GM21619 (cell line): Measurements from ENCODE around the gene TNFRSF1B.

ENCODE experiments used
- ATAC-seq: cut with Tn5 transposase; IDR thresholded peaks from one replicate; pipeline ENCODE4 v1.9.1; 2021; ENCODE audit not compliant: unreplicated experiment

TNFRSF1B gene

GRCh38 chr1:12188657-12189327, 22.0 kb downstream of the TNFRSF1B start:
- no peak for ATAC-seq

GRCh38 chr1:12189328-12189682, 22.5 kb downstream of the TNFRSF1B start:
- no peak for ATAC-seq

- no peak for ATAC-seq
Measured at GRCh38 chr1:12191242-12192032, 24.6 kb downstream of the TNFRSF1B start.

- ATAC-seq: no peak
Measured at GRCh38 chr1:12194666-12195216, 27.9 kb downstream of the TNFRSF1B start.

- ATAC-seq: no peak
Measured at GRCh38 chr1:12195416-12195815, 28.6 kb downstream of the TNFRSF1B start.

- no peak for ATAC-seq
Measured at GRCh38 chr1:12196641-12197482, 30.1 kb downstream of the TNFRSF1B start.

- no peak for ATAC-seq
Measured at GRCh38 chr1:12197483-12197880, 30.7 kb downstream of the TNFRSF1B start.

GRCh38 chr1:12200208-12200607, 33.4 kb downstream of the TNFRSF1B start:
- ATAC-seq: no peak

GRCh38 chr1:12201352-12202189, 34.8 kb downstream of the TNFRSF1B start:
- ATAC-seq: peak; percentile 51

GRCh38 chr1:12202190-12202497, 35.4 kb downstream of the TNFRSF1B start:
- ATAC-seq: no peak

GRCh38 chr1:12202577-12202976, 35.8 kb downstream of the TNFRSF1B start:
- no peak for ATAC-seq

- ATAC-seq: no peak
Measured at GRCh38 chr1:12203216-12204007, 36.6 kb downstream of the TNFRSF1B start.

- ATAC-seq: no peak
Measured at GRCh38 chr1:12204140-12204539, 37.3 kb downstream of the TNFRSF1B start.

GRCh38 chr1:12204754-12205658, 38.2 kb downstream of the TNFRSF1B start:
- no peak for ATAC-seq

- no peak for ATAC-seq
Measured at GRCh38 chr1:12206238-12206637, 39.4 kb downstream of the TNFRSF1B start.

GRCh38 chr1:12206792-12207424, 40.1 kb downstream of the TNFRSF1B start:
- ATAC-seq: no peak

GRCh38 chr1:12208271-12208670, 41.5 kb downstream of the TNFRSF1B start:
- ATAC-seq: no peak

GRCh38 chr1:12208764-12209494, 42.1 kb downstream of the TNFRSF1B start:
- ATAC-seq: no peak
